Neural cell (in vitro differentiated cells): ENCODE measurements around the gene PSME3IP1. TPM values are rescaled to one million over a fixed set of nuclear protein-coding genes. Genes with fewer than 3 reads are reported as not detected.

ENCODE experiments used
- H2AFZ ChIP-seq: fragments of 200-600, 300-800 bp; sonication (generic), shearing (Covaris generic); 2 replicates; pipeline ENCODE4 v1.6.0; 2014; ENCODE audit warnings: low read depth, mild to moderate bottlenecking, antibody characterized with exemption, low read length, moderate library complexity
- H3F3A ChIP-seq: fragments of 200-600 bp; shearing (Covaris generic); 2 replicates; pipeline ENCODE4 v1.6.1; 2016; ENCODE audit warnings: mild to moderate bottlenecking, moderate library complexity, mixed read lengths, antibody characterized with exemption, low read length; ENCODE audit not compliant: insufficient read depth, poor library complexity, severe bottlenecking
- H3K27ac ChIP-seq: fragments of 200-600, 300-800 bp; sonication (generic), shearing (Covaris generic); 2 replicates; pipeline ENCODE4 v1.5.1; 2014; ENCODE audit warnings: mild to moderate bottlenecking, low read length, moderate library complexity
- H3K27me3 ChIP-seq: fragments of 300-800, 200-600 bp; sonication (generic), shearing (Covaris generic); 2 replicates; pipeline ENCODE4 v1.6.0; 2014; ENCODE audit warnings: mild to moderate bottlenecking, low read depth, low read length, moderate library complexity; ENCODE audit not compliant: insufficient read depth
- H3K36me3 ChIP-seq: fragments of 300-800, 200-600 bp; sonication (generic), shearing (Covaris generic); 2 replicates; pipeline ENCODE4 v1.5.1; 2014; ENCODE audit warnings: mild to moderate bottlenecking, antibody characterized with exemption, low read length, moderate library complexity; ENCODE audit not compliant: insufficient read depth
- H3K4me2 ChIP-seq: fragments of 300-800, 200-600 bp; sonication (generic), shearing (Covaris generic); 2 replicates; pipeline ENCODE4 v1.6.0; 2014; ENCODE audit warnings: mild to moderate bottlenecking, low read length
- H3K4me3 ChIP-seq: fragments of 300-800, 200-600 bp; sonication (generic), shearing (Covaris generic); 2 replicates; pipeline ENCODE4 v1.5.1; 2014; ENCODE audit warnings: mild to moderate bottlenecking, low read length, moderate library complexity
- H3K79me2 ChIP-seq: fragments of 200-600 bp; shearing (Covaris generic); replicated peaks from 2 replicates; pipeline ENCODE4 v1.6.0; 2014; ENCODE audit warnings: mild to moderate bottlenecking, low read length, moderate library complexity; ENCODE audit not compliant: insufficient read depth
- H3K9ac ChIP-seq: fragments of 300-800, 200-600 bp; sonication (generic), shearing (Covaris generic); 2 replicates; pipeline ENCODE4 v1.6.1; 2016; ENCODE audit warnings: mild to moderate bottlenecking, low read length, mixed read lengths
- H3K9me2 ChIP-seq: fragments of 200-600 bp; shearing (Covaris generic); 2 replicates; pipeline ENCODE4 v1.6.1; 2016; ENCODE audit warnings: mild to moderate bottlenecking, low read length, mixed read lengths; ENCODE audit not compliant: insufficient read depth
- H3K9me3 ChIP-seq: fragments of 200-600, 300-800 bp; sonication (generic), shearing (Covaris generic); 2 replicates; pipeline ENCODE4 v1.6.1; 2016; ENCODE audit warnings: mild to moderate bottlenecking, mixed run types, low read length, moderate library complexity, mixed read lengths
- H4K20me1 ChIP-seq: fragments of 200-600 bp; shearing (Covaris generic); 2 replicates; pipeline ENCODE4 v1.6.1; 2016; ENCODE audit warnings: mild to moderate bottlenecking, mixed run types; ENCODE audit not compliant: insufficient read depth
- EP300 ChIP-seq: fragments of 450-650 bp; conservative IDR thresholded peaks from 2 replicates; pipeline ENCODE4 v1.6.1; 2014; ENCODE audit warnings: antibody characterized with exemption, mild to moderate bottlenecking, moderate library complexity; ENCODE audit not compliant: poor library complexity, severe bottlenecking
- EZH2 ChIP-seq: fragments of 200-600, 300-800 bp; shearing (Covaris generic), sonication (generic); IDR thresholded peaks from 2 replicates; pipeline ENCODE4 v1.6.1; 2014; ENCODE audit warnings: antibody characterized with exemption, low read length, borderline replicate concordance, mild to moderate bottlenecking; ENCODE audit not compliant: insufficient read depth, poor library complexity, severe bottlenecking
- MXI1 ChIP-seq: fragments of 450-650 bp; conservative IDR thresholded peaks from 2 replicates; pipeline ENCODE4 v1.6.1; 2014; ENCODE audit warnings: antibody characterized with exemption, mild to moderate bottlenecking; ENCODE audit not compliant: poor library complexity, severe bottlenecking
- POLR2AphosphoS5 ChIP-seq: IDR thresholded peaks from 2 replicates; pipeline ENCODE4 v1.6.1; 2012
- RAD21 ChIP-seq: fragments of 450-650 bp; conservative IDR thresholded peaks from 2 replicates; pipeline ENCODE4 v1.6.1; 2014; ENCODE audit warnings: antibody characterized with exemption, mild to moderate bottlenecking, moderate library complexity
- SMC3 ChIP-seq: fragments of 450-650 bp; conservative IDR thresholded peaks from 2 replicates; pipeline ENCODE4 v1.6.1; 2014; ENCODE audit warnings: antibody characterized with exemption, mild to moderate bottlenecking, moderate library complexity; ENCODE audit not compliant: poor library complexity
- TAF1 ChIP-seq: IDR thresholded peaks from 2 replicates; pipeline ENCODE4 v1.6.1; 2012; ENCODE audit warnings: low read depth
- polyA plus RNA-seq: library from polyadenylated mRNA; depleted of rRNA; stranded (reverse); fragments of >200 nt; gene quantifications from 2 replicates; pipeline ENCODE4 v1.2.3, GENCODE V29; 2014
- TF ChIP-seq, protein P1 (sequence below): IDR thresholded peaks from 2 replicates; pipeline ENCODE4 v1.6.1; 2012; ENCODE audit warnings: borderline replicate concordance
- TF ChIP-seq, protein P2 (sequence below): fragments of 450-650 bp; IDR thresholded peaks from 2 replicates; pipeline ENCODE4 v1.5.1; 2014; ENCODE audit warnings: antibody characterized with exemption, mild to moderate bottlenecking, moderate library complexity; ENCODE audit not compliant: poor library complexity, severe bottlenecking

Gene PSME3IP1
- polyA plus RNA-seq, 1 donor from 2014 or later: 167 TPM

DNA sequence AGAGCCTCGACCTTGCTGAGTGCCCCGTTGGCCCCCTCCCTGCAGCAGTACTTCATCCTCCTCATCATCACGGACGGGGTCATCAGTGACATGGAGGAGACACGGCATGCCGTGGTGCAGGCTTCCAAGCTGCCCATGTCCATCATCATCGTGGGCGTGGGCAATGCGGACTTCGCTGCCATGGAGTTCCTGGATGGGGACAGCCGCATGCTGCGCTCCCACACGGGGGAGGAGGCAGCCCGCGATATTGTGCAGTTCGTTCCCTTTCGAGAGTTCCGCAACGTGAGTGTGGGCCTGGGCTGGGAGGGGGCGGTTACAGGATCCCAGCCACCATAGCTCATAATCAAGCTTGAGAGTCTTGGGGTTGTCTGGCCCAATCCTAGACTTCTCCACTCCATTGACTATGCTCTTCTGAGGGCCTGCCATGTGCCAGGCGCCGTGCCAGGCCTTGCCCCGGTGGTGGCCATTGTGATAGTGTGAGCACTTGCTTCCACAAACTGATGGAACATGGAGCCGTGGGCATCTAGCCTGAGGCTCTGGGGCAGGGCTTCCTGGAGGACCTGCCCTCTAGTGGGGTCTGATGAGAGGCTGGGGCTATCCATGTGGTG lies 39.7 kb downstream of the PSME3IP1 start:
- no peaks in the 10 kb centered on the region for H3K27me3 ChIP-seq
- no peaks in the 10 kb centered on the region for H3K36me3 ChIP-seq
- no peak overlapping the region for H3K9ac ChIP-seq
- no peaks in the 10 kb centered on the region for H3K9me3 ChIP-seq
- H3K27ac ChIP-seq: no peak overlapping the region
- no peaks in the 10 kb centered on the region for H3K79me2 ChIP-seq
- no peaks in the 10 kb centered on the region for H3F3A ChIP-seq
- H3K9me2 ChIP-seq: no peaks in the 10 kb centered on the region
- no peak overlapping the region for H3K4me2 ChIP-seq
- no peaks in the 10 kb centered on the region for H4K20me1 ChIP-seq
- no peak overlapping the region for H3K4me3 ChIP-seq
- no peak overlapping the region for H2AFZ ChIP-seq
- TF ChIP-seq MXI1 (no peak), SMC3 (no peak), EP300 (no peak), EZH2 (no peak), POLR2AphosphoS5 (no peak), TAF1 (no peak), RAD21 (no peak)
- TF ChIP-seq, protein P1, sequence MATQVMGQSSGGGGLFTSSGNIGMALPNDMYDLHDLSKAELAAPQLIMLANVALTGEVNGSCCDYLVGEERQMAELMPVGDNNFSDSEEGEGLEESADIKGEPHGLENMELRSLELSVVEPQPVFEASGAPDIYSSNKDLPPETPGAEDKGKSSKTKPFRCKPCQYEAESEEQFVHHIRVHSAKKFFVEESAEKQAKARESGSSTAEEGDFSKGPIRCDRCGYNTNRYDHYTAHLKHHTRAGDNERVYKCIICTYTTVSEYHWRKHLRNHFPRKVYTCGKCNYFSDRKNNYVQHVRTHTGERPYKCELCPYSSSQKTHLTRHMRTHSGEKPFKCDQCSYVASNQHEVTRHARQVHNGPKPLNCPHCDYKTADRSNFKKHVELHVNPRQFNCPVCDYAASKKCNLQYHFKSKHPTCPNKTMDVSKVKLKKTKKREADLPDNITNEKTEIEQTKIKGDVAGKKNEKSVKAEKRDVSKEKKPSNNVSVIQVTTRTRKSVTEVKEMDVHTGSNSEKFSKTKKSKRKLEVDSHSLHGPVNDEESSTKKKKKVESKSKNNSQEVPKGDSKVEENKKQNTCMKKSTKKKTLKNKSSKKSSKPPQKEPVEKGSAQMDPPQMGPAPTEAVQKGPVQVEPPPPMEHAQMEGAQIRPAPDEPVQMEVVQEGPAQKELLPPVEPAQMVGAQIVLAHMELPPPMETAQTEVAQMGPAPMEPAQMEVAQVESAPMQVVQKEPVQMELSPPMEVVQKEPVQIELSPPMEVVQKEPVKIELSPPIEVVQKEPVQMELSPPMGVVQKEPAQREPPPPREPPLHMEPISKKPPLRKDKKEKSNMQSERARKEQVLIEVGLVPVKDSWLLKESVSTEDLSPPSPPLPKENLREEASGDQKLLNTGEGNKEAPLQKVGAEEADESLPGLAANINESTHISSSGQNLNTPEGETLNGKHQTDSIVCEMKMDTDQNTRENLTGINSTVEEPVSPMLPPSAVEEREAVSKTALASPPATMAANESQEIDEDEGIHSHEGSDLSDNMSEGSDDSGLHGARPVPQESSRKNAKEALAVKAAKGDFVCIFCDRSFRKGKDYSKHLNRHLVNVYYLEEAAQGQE: no peak
- TF ChIP-seq, protein P2, sequence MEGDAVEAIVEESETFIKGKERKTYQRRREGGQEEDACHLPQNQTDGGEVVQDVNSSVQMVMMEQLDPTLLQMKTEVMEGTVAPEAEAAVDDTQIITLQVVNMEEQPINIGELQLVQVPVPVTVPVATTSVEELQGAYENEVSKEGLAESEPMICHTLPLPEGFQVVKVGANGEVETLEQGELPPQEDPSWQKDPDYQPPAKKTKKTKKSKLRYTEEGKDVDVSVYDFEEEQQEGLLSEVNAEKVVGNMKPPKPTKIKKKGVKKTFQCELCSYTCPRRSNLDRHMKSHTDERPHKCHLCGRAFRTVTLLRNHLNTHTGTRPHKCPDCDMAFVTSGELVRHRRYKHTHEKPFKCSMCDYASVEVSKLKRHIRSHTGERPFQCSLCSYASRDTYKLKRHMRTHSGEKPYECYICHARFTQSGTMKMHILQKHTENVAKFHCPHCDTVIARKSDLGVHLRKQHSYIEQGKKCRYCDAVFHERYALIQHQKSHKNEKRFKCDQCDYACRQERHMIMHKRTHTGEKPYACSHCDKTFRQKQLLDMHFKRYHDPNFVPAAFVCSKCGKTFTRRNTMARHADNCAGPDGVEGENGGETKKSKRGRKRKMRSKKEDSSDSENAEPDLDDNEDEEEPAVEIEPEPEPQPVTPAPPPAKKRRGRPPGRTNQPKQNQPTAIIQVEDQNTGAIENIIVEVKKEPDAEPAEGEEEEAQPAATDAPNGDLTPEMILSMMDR: no peak

DNA sequence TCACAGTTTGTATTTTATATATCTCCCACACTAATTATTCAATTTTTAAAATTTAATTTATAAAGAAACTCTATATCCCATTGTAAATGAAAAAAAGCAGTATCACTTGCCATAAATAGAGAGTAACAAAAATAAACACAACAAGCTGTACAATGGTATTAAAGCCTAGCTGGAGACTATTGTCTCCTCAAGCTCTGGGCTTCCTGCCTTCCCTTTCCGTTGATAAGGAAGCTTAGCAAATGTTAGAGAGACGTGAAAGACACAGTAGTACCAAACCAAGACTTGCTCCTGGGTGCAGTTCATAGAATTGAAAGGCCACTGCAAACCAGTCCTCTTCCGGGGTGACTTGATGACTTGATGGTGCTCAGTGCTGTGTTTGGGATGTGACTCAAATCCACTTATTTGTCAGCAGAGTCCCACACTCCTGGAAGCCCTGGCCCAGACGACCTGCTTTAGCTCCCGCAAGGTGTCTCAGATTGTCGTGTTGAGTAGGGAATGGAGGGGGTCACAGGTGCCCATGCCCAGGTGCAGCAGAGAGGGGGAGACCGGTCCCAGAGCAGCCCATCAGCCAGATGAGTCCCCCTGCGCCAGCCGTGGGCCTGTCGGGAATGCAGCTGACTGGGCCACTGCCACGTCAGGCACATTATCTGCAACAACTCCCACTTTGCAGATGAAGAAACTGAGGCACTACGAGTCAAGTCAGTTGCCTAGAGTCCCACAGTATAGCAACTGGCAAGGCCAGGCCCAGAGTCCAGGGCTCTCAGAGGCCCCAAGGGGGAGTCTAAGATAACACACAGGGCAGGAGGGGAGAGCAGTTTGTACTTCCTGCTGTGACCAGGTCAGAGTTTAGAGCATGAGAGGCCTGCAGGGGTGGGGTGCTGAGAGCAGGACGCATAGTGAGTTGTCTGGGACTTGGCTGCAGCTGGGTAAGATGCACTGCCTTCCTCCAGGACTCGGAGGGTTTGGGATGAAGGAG lies 40.5 kb downstream of the PSME3IP1 start:
- Histone ChIP-seq H3K4me3 (no peak overlapping the region), H3K36me3 (no peaks in the 10 kb centered on the region), H3K9me2 (no peaks in the 10 kb centered on the region), H3K4me2 (no peak overlapping the region), H3K9me3 (no peaks in the 10 kb centered on the region), H3F3A (no peaks in the 10 kb centered on the region), H3K79me2 (no peaks in the 10 kb centered on the region), H3K9ac (no peak overlapping the region), H3K27ac (no peak overlapping the region), H3K27me3 (no peaks in the 10 kb centered on the region), H2AFZ (no peak overlapping the region), H4K20me1 (no peaks in the 10 kb centered on the region)
- TF ChIP-seq POLR2AphosphoS5 (no peak), TAF1 (no peak), EP300 (no peak), MXI1 (no peak)
